H1 (cell line): ENCODE data around the gene CPNE5.

ENCODE experiments used
- JUND ChIP-seq: IDR thresholded peaks from 2 replicates; pipeline ENCODE4 v1.6.1; 2011; ENCODE audit warnings: mild to moderate bottlenecking, improper control_type of control experiment, low read length
- POLR2A ChIP-seq, 2 experiments: IDR thresholded peaks; 1 replicate in 1 of 2; 2 replicates in 1 of 2; pipeline ENCODE4 v1.6.1; 2011; ENCODE audit warnings: low read depth in 2 of 2, low read length in 2 of 2, mild to moderate bottlenecking in 2 of 2; ENCODE audit errors: control extremely low read depth in 1 of 2
- POLR2AphosphoS5 ChIP-seq: IDR thresholded peaks from 2 replicates; pipeline ENCODE4 v1.6.1; 2011; ENCODE audit warnings: low read depth, low read length
- TAF1 ChIP-seq: IDR thresholded peaks from 2 replicates; pipeline ENCODE4 v1.6.1; 2011; ENCODE audit warnings: mild to moderate bottlenecking, low read depth, low read length
- TBP ChIP-seq: IDR thresholded peaks from 2 replicates; pipeline ENCODE4 v1.6.1; 2011; ENCODE audit warnings: low read depth, low read length, improper control_type of control experiment
- TF ChIP-seq, protein P1 (sequence below), 3 experiments: IDR thresholded peaks; 1 replicate in 2 of 3; 2 replicates in 1 of 3; pipeline versions ENCODE4 v1.5.1 to v1.6.1; 2011; ENCODE audit warnings: low read length in 3 of 3, mild to moderate bottlenecking in 3 of 3, inconsistent platforms in 2 of 3, low read depth in 1 of 3, moderate library complexity in 1 of 3; ENCODE audit not compliant: insufficient read depth in 1 of 3; ENCODE audit errors: control extremely low read depth in 1 of 3

DNA sequence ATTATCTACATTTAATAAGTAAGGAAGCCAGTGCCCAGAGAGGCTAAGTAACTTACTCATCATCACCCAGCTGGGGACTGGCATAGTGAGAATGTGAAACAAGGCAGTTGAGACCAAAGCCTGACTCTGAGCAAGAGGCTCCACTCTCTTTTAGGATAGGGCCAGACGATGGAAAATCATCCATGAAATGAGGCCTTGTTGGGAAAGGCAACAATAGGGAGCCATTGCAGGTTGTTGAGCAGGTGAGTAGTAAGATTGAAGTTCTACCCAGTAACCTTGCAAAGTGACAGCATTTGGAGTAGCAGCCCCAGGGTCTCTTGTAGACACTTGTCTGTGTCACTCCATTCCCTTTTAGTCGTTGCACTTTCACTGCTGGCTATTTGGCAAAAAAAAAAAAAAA lies 2.5 kb upstream of the CPNE5 start:
- TF ChIP-seq, protein P1, sequence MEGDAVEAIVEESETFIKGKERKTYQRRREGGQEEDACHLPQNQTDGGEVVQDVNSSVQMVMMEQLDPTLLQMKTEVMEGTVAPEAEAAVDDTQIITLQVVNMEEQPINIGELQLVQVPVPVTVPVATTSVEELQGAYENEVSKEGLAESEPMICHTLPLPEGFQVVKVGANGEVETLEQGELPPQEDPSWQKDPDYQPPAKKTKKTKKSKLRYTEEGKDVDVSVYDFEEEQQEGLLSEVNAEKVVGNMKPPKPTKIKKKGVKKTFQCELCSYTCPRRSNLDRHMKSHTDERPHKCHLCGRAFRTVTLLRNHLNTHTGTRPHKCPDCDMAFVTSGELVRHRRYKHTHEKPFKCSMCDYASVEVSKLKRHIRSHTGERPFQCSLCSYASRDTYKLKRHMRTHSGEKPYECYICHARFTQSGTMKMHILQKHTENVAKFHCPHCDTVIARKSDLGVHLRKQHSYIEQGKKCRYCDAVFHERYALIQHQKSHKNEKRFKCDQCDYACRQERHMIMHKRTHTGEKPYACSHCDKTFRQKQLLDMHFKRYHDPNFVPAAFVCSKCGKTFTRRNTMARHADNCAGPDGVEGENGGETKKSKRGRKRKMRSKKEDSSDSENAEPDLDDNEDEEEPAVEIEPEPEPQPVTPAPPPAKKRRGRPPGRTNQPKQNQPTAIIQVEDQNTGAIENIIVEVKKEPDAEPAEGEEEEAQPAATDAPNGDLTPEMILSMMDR (IDR thresholded peaks at IDR 0.05; ENCODE audit: control extremely low read depth in 1 of 3, insufficient read depth in 1 of 3, low read depth in 1 of 3, low read length in 3 of 3): no peak
- TF ChIP-seq JUND: no peak
- no peak for TF ChIP-seq POLR2A (IDR thresholded peaks at IDR 0.05; ENCODE audit: control extremely low read depth in 1 of 2, low read depth in 2 of 2, low read length in 2 of 2)
- TF ChIP-seq POLR2AphosphoS5: no peak
- no peak for TF ChIP-seq TBP
- no peak for TF ChIP-seq TAF1
